Measurements from ENCODE around the gene GPR37. TPM values are rescaled to one million over a fixed set of nuclear protein-coding genes. Genes with fewer than 3 reads are reported as not detected.
A peak's percentile ranks its signal among the peaks of the same experiment; 100 is the strongest.

Gene GPR37
- total RNA-seq: 10 to 100 TPM in 3 of 4 donors, 1 to 10 TPM in 1; 2.5 to 14.7 (median 11.2) TPM

DNA sequence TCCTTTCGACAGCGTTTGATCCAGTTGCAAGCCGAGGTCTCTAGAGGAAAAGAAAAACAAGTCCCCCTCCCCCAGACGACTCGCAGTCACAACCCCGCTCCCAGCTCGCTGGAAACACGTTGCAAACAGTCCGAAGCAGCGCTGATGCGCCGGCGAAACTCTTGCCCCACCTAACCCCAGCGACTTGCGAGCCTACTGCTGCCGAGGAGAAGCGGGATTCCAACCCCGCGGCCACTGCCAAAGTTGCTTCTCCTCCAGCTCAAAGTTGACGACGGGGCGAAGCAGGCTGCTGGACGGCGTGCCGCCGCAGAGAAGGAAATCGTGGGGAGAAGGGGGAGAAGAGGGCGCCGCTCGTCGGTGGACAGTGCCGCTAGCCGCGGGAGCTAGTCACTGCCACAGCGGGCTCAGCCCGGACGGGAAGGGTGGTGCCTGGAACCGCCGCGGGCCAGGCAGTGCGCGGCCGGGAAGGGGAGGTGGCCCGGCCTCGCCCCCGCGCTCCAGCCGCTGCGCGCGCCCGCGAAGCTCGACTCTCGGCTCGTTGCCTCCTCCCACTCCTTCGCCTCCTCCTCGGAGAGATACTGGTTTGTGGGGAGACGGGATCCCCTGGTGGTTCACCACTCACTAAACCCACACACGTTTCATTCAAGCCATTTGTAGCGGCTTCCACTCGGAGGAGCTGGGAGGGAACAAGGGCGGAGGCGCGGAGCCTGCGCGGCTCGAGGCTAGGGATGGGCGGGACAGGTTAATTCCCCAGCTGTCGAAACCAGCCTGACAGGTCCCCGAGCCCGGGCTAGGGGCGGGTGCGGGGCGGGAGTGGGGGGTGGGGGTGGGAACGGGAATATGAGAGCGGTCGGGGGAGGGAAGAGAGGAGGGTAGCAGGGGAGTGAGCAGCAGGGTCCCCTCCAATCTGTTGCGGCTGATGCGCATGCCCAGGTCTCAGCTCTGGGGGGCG lies at the start of gene GPR37:
GPR37 (minus strand) TSS at position 392 of the 952 bp plus-strand sequence. CDS start 816 bp downstream, outside the sequence.
- Histone ChIP-seq H3K9me3 (no peaks in the 10 kb centered on the region), H3K4me3 (peak within 1 kb of the TSS; percentile 39 to 66), H3K36me3 (no peaks in the 10 kb centered on the region), H3K4me1 (peaks cover 0 to 37% (median 0%) of the 10 kb centered on the region in 3 donors), H3K27ac (peak within 1 kb of the TSS in 3 of 4 donors; percentile 79 to 81 (median 79)), H3K27me3 (peaks cover 27% of the 10 kb centered on the region)
- TF ChIP-seq POLR2A (IDR thresholded peaks at IDR 0.05) (no peak), POLR2AphosphoS5 (IDR thresholded peaks at IDR 0.05) (peak; percentile 38), CTCF (IDR thresholded peaks at IDR 0.05) (peak in 3 of 4 experiments; percentile 21 to 72 (median 43))
- peak; percentile 82 for ATAC-seq
- 0 to 4% methylated on average over 3 to 18 of the region's 81 CpGs for WGBS, 2 donors (ENCODE audit: low coverage in 1 of 2)

GRCh38 chr7:124813994-124814798 lies 48.6 kb upstream of the GPR37 start:
- H3K4me3 ChIP-seq: no peak overlapping the region
- no peak for ATAC-seq
- no peaks in the 10 kb centered on the region for H3K9me3 ChIP-seq
- TF ChIP-seq EP300 (IDR thresholded peaks at IDR 0.05) (no peak), POLR2A (IDR thresholded peaks at IDR 0.05) (no peak)
- H3K36me3 ChIP-seq: no peaks in the 10 kb centered on the region
- no peak overlapping the region for H3K27ac ChIP-seq
- no peaks in the 10 kb centered on the region for H3K4me1 ChIP-seq
- peaks cover 6% of the 10 kb centered on the region for H3K27me3 ChIP-seq
- 81 to 87% methylated on average over 2 of the region's 2 CpGs for WGBS, 2 donors (ENCODE audit: low coverage in 1 of 2)

- Histone ChIP-seq H3K4me1 (no peaks in the 10 kb centered on the region), H3K9me3 (no peaks in the 10 kb centered on the region), H3K36me3 (no peaks in the 10 kb centered on the region), H3K4me3 (no peak overlapping the region), H3K27me3 (peaks cover 6% of the 10 kb centered on the region), H3K27ac (no peak overlapping the region)
- TF ChIP-seq EP300 (IDR thresholded peaks at IDR 0.05): no peak
- no peak for TF ChIP-seq CTCF (IDR thresholded peaks at IDR 0.05)
- TF ChIP-seq POLR2AphosphoS5 (IDR thresholded peaks at IDR 0.05): no peak
- no peak for TF ChIP-seq POLR2A (IDR thresholded peaks at IDR 0.05)
- WGBS, 2 donors (ENCODE audit: low coverage in 1 of 2): 44 to 47% methylated on average over 2 of the region's 2 CpGs
- ATAC-seq: no peak
These were observed 47.2 kb upstream of the GPR37 start for GRCh38 chr7:124812764-124813163.

DNA sequence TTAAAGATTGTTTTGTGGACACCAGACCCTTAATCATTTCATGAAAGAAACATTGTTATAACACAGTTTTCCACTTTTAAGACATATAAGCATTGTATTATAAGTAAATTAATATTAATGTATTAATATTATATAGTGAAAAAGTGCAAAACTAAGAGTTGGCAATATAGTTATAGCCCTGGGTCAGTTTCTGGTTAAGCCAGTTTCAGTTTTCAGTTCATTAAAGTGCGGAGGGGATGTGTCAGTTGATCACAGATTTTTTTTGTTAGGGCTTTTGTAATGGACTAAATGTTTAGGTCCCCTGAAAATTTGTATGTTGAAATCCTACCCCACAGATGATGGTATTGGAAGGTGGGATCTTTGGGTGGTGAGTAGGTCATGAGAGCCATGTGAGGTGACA lies 45.7 kb upstream of the GPR37 start:
- H3K27ac ChIP-seq: no peak overlapping the region
- 83 to 95% methylated on average over 1 of the region's 1 CpG for WGBS, 2 donors (ENCODE audit: low coverage in 1 of 2)
- no peaks in the 10 kb centered on the region for H3K4me1 ChIP-seq
- peaks cover 6% of the 10 kb centered on the region for H3K27me3 ChIP-seq
- no peak overlapping the region for H3K4me3 ChIP-seq
- H3K36me3 ChIP-seq: no peaks in the 10 kb centered on the region
- H3K9me3 ChIP-seq: no peaks in the 10 kb centered on the region
- no peak for ATAC-seq
- TF ChIP-seq POLR2A (IDR thresholded peaks at IDR 0.05) (no peak), CTCF (IDR thresholded peaks at IDR 0.05) (no peak), EP300 (IDR thresholded peaks at IDR 0.05) (no peak), POLR2AphosphoS5 (IDR thresholded peaks at IDR 0.05) (no peak)

DNA sequence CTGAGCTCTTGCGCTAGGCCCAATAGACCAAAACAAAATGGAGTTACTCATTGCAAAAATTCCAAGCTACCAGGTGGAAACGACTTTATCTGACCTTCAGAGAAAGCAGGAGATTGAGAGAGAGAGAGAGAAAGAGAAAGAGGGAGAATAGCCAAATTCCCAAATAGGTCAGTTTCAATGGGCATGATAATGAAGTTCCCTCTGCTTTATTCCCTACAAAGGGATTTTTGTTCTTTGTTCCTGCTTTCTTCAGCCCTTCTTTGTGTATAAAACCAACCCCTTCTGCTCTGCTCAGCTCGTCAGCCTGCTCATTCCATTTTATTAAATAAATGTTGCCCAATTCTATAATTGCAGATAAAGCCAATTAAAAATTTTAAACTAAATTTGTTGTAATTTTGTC lies 45.0 kb upstream of the GPR37 start:
- TF ChIP-seq POLR2A (IDR thresholded peaks at IDR 0.05) (no peak), POLR2AphosphoS5 (IDR thresholded peaks at IDR 0.05) (no peak), CTCF (IDR thresholded peaks at IDR 0.05) (no peak), EP300 (IDR thresholded peaks at IDR 0.05) (no peak)
- 62 to 65% methylated on average over 3 of the region's 3 CpGs for WGBS, 2 donors (ENCODE audit: low coverage in 1 of 2)
- H3K4me3 ChIP-seq: no peak overlapping the region

More for the DNA sequence above, 45.0 kb upstream of the GPR37 start:
- H3K27me3 ChIP-seq: peaks cover 6% of the 10 kb centered on the region
- no peaks in the 10 kb centered on the region for H3K36me3 ChIP-seq
- H3K9me3 ChIP-seq: no peaks in the 10 kb centered on the region
- H3K27ac ChIP-seq: no peak overlapping the region
- ATAC-seq: no peak
- H3K4me1 ChIP-seq: no peaks in the 10 kb centered on the region

All from gastroesophageal sphincter (tissue), 4 donors.